OCI-LY7 (cell line): ENCODE measurements around the gene EIF1B. TPM values are rescaled to one million over a fixed set of nuclear protein-coding genes. Genes with fewer than 3 reads are reported as not detected.

Experiments used
- BruUV-seq: library from RNA; stranded (reverse); fragments of 400-500 nt; replicated peaks from 2 replicates; lab custom pipeline; 2021; lab: Mats Ljungman, UMichigan
- CTCF ChIA-PET: fragments of 300-600 bp; sonication (Branson Sonifier 250); formaldehyde crosslinking; loops from one replicate; lab custom pipeline; 2022; ENCODE audit warnings: antibody characterized with exemption; ENCODE audit not compliant: unreplicated experiment; lab: Charles Lee
- POLR2A ChIA-PET: fragments of 300-600 bp; sonication (Branson Sonifier 250); formaldehyde crosslinking; loops from one replicate; lab custom pipeline; 2022; ENCODE audit warnings: antibody characterized with exemption; lab: Charles Lee
- DNase-seq: peaks from one replicate; pipeline ENCODE4 v3.0.0-alpha.2; 2015; ENCODE audit warnings: low spot score
- H2AFZ ChIP-seq: fragments of 200-600 bp; sonication (generic), shearing (Covaris generic); 2 replicates; pipeline ENCODE4 v1.6.1; 2014; ENCODE audit warnings: mild to moderate bottlenecking, antibody characterized with exemption, low read length, moderate library complexity
- H3K27ac ChIP-seq: fragments of 200-600 bp; sonication (generic); 2 replicates; pipeline ENCODE4 v1.5.1; 2014; ENCODE audit warnings: mixed run types, low read depth, mild to moderate bottlenecking, moderate library complexity, low read length, inconsistent platforms; ENCODE audit not compliant: poor library complexity, severe bottlenecking
- H3K36me3 ChIP-seq: fragments of 200-600 bp; sonication (generic); 2 replicates; pipeline ENCODE4 v1.6.1; 2014; ENCODE audit warnings: mild to moderate bottlenecking, antibody characterized with exemption, low read length, moderate library complexity, mixed read lengths; ENCODE audit not compliant: insufficient read depth
- H3K4me1 ChIP-seq: fragments of 200-600 bp; sonication (generic); 2 replicates; pipeline ENCODE4 v1.5.1; 2014; ENCODE audit warnings: mild to moderate bottlenecking, low read length; ENCODE audit not compliant: insufficient read depth, poor library complexity, severe bottlenecking
- H3K4me2 ChIP-seq: fragments of 200-600 bp; sonication (generic); 2 replicates; pipeline ENCODE4 v1.6.1; 2014; ENCODE audit warnings: mild to moderate bottlenecking, low read length
- H3K4me3 ChIP-seq: fragments of 200-600 bp; sonication (generic); 2 replicates; pipeline ENCODE4 v1.5.1; 2014; ENCODE audit warnings: mild to moderate bottlenecking, low read depth, low read length; ENCODE audit not compliant: poor library complexity, severe bottlenecking
- H3K79me2 ChIP-seq: fragments of 200-600 bp; sonication (generic); 2 replicates; pipeline ENCODE4 v1.6.1; 2016; ENCODE audit warnings: low read depth, mild to moderate bottlenecking, low read length, moderate library complexity, mixed read lengths; ENCODE audit not compliant: insufficient read depth
- H3K9me2 ChIP-seq: fragments of 200-600 bp; sonication (generic); 2 replicates; pipeline ENCODE4 v1.6.1; 2016; ENCODE audit warnings: mild to moderate bottlenecking, low read length, mixed read lengths; ENCODE audit not compliant: insufficient read depth
- H3K9me3 ChIP-seq: fragments of 200-600 bp; sonication (generic); 2 replicates; pipeline ENCODE4 v1.6.1; 2014; ENCODE audit warnings: mild to moderate bottlenecking, mixed run types, low read length, mixed read lengths
- H4K20me1 ChIP-seq: fragments of 200-600 bp; sonication (generic); 2 replicates; pipeline ENCODE4 v1.6.1; 2014; ENCODE audit warnings: mild to moderate bottlenecking, antibody characterized with exemption, low read length, moderate library complexity, mixed read lengths; ENCODE audit not compliant: insufficient read depth
- EZH2phosphoT487 ChIP-seq: fragments of 200-600 bp; sonication (generic); IDR thresholded peaks from 2 replicates; pipeline ENCODE4 v1.6.1; 2018; ENCODE audit warnings: low read depth, borderline replicate concordance, mild to moderate bottlenecking, mixed run types, antibody characterized with exemption, low read length, moderate library complexity, mixed read lengths
- intact Hi-C: fragments of 100-400 bp; cut with micrococcal nuclease; formaldehyde crosslinking; loops from one replicate; pipeline ENCODE4 v1.10.0; 2022; ENCODE audit not compliant: unreplicated experiment
- total RNA-seq, 2 experiments: library from RNA; depleted of rRNA in 1 of 2; stranded (reverse); fragments of >200 nt in 1 of 2; shearing (Covaris generic) in 1 of 2; gene quantifications; 2 replicates each; pipeline ENCODE4 v1.2.3, GENCODE V29; 2014 to 2022
- TF ChIP-seq, protein P1 (sequence below): fragments of 200-600 bp; sonication (generic); conservative IDR thresholded peaks from 2 replicates; pipeline ENCODE4 v1.5.1; 2014; ENCODE audit warnings: mild to moderate bottlenecking, antibody characterized with exemption, low read length, moderate library complexity, mixed read lengths

The EIF1B gene
- total RNA-seq, 2 experiments from 2014 or later = 14.5 to 65.0 TPM

DNA sequence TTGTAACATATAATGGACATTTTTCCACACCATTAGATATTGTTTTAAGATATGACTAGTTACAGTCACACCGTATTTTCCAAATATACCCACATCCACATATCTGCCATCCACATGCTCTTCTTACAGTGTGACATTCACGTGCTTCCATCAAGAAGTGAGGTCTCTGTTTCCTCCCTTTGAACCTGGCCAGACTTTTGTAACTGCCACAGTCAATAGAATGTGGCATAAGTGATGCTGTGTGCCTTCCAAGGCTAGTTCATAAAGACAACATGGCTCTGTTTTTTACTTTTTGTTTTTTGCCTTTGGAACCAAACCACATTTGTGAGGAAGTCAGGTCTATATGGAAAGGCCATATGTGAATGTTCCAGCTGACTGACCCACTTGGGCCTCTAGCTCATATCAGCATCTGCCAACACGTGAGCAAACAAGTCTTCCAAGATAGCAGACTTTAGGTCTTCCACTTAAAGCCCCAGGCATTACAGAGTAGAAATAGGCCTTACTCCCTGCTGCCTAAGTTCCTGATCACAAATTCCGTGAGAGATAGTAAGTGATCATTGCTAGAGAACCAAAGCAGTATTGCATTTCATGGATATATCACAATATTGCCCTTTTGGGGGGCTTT is 27.1 kb downstream of the EIF1B start:
- no peak overlapping the region for H3K4me3 ChIP-seq
- no peak overlapping the region for H3K4me2 ChIP-seq
- TF ChIP-seq EZH2phosphoT487 = no peak
- TF ChIP-seq, protein P1, sequence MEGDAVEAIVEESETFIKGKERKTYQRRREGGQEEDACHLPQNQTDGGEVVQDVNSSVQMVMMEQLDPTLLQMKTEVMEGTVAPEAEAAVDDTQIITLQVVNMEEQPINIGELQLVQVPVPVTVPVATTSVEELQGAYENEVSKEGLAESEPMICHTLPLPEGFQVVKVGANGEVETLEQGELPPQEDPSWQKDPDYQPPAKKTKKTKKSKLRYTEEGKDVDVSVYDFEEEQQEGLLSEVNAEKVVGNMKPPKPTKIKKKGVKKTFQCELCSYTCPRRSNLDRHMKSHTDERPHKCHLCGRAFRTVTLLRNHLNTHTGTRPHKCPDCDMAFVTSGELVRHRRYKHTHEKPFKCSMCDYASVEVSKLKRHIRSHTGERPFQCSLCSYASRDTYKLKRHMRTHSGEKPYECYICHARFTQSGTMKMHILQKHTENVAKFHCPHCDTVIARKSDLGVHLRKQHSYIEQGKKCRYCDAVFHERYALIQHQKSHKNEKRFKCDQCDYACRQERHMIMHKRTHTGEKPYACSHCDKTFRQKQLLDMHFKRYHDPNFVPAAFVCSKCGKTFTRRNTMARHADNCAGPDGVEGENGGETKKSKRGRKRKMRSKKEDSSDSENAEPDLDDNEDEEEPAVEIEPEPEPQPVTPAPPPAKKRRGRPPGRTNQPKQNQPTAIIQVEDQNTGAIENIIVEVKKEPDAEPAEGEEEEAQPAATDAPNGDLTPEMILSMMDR = no peak
- no peaks in the 10 kb centered on the region for H3K9me2 ChIP-seq
- no peak for DNase-seq
- intact Hi-C loops = no loop called here
- H3K9me3 ChIP-seq = no peaks in the 10 kb centered on the region
- no peaks in the 10 kb centered on the region for H4K20me1 ChIP-seq
- ChIA-PET CTCF (no interaction called here), POLR2A (no interaction called here)
- H3K27ac ChIP-seq = no peak overlapping the region
- no peak overlapping the region for H2AFZ ChIP-seq
- H3K36me3 ChIP-seq = no peaks in the 10 kb centered on the region
- H3K4me1 ChIP-seq = no peaks in the 10 kb centered on the region
- no peaks in the 10 kb centered on the region for H3K79me2 ChIP-seq
- BruUV-seq = no TSS peak

DNA sequence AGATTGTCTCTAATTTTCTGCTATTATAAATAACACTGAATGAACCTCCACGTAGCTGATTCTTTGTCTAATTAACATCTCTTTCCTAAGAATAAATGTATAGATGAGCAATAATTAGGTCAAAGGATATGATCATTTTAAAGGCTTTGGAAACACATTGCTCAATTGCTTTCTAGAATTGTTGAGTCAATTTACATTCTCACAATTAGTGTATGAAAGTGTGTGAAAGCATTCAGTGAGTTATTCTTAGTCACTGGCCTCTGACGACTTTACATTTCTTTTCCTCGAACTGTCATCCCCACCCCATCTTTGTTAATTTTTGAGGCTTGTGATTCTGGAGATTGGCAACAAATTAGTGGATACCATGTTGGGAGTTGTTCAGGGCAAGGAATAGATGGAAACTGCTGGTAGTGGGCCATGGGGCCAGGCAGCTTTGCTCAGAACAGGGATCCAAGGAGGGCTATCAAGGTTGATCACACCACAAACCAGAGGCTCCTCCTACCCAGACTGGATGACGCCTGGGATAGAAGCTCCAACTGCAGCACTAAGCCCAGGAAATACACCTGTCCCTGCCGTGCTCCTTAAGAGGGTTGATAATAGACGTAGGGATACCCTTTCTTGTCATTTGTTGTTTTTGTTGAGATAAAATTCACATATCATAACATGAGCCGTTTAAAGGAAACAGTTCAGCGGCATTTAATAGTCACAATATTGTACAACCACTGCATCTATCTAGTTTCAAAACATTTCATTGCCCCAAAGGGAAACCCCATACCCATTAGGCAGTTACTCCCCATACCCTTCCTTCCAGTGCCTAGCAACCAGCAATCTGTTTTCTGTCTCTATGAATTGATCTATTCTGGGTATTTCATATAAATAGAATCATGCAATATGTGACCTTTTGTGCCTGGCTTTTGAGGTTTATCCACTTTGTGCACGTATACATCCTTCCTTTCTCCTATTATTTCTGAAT is 27.9 kb downstream of the EIF1B start:
- Histone ChIP-seq H4K20me1 (no peaks in the 10 kb centered on the region), H2AFZ (no peak overlapping the region), H3K9me3 (no peaks in the 10 kb centered on the region), H3K79me2 (no peaks in the 10 kb centered on the region), H3K9me2 (no peaks in the 10 kb centered on the region), H3K36me3 (no peaks in the 10 kb centered on the region), H3K27ac (no peak overlapping the region), H3K4me1 (no peaks in the 10 kb centered on the region), H3K4me2 (no peak overlapping the region), H3K4me3 (no peak overlapping the region)
- DNase-seq = no peak
- ChIA-PET POLR2A (no interaction called here), CTCF (no interaction called here)
- intact Hi-C loops = no loop called here
- no TSS peak for BruUV-seq
- no peak for TF ChIP-seq EZH2phosphoT487

DNA sequence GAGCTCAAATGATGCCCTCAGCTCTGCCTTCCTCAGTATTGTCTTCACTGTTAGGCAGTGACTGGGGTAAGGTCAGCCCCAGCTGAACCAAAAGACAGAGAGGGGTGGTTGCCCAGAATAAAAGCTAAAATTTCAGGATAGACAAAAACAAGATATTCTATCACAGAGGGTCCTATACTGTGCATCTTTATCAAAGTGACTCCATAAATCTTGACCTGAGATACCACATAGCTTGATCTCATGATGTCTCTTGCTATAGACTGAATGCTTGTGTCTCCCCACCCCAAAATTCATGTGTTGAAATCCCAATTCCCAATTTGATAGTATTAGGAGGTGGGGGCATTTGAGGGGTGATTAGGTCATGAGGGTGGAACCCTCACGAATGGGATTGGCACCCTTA is 30.4 kb downstream of the EIF1B start:
- Histone ChIP-seq H3K79me2 (no peaks in the 10 kb centered on the region), H4K20me1 (no peaks in the 10 kb centered on the region), H2AFZ (no peak overlapping the region), H3K9me3 (no peaks in the 10 kb centered on the region), H3K4me3 (no peak overlapping the region), H3K4me2 (no peak overlapping the region), H3K9me2 (no peaks in the 10 kb centered on the region), H3K36me3 (no peaks in the 10 kb centered on the region), H3K4me1 (no peaks in the 10 kb centered on the region), H3K27ac (no peak overlapping the region)
- ChIA-PET POLR2A (interaction anchor here (0.5 to 1.2 kb wide), 2 partner anchors 73 to 231 kb away, joined by 4 to 6 read pairs; no protein-coding TSS in a partner anchor), CTCF (no interaction called here)
- intact Hi-C loops = no loop called here
- TF ChIP-seq, protein P1 = no peak
- no peak for TF ChIP-seq EZH2phosphoT487
- no TSS peak for BruUV-seq
- no peak for DNase-seq
